HEK293 (cell line): ENCODE results near the gene F5.

Source experiments
- BCL6B ChIP-seq: fragments of 450-650 bp; formaldehyde crosslinking; IDR thresholded peaks from 2 replicates; pipeline ENCODE4 v1.5.1; 2017; ENCODE audit warnings: missing biosample characterization, missing genetic modification characterization
- HOXA7 ChIP-seq: sonication (generic); formaldehyde crosslinking; IDR thresholded peaks from 2 replicates; pipeline ENCODE4 v1.8.1; 2022; ENCODE audit warnings: missing genetic modification reagents, borderline replicate concordance
- INSM2 ChIP-seq: fragments of 450-650 bp; formaldehyde crosslinking; IDR thresholded peaks from 2 replicates; pipeline ENCODE4 v1.5.1; 2016; ENCODE audit warnings: missing biosample characterization, missing genetic modification characterization
- YY1 ChIP-seq: fragments of 450-650 bp; formaldehyde crosslinking; IDR thresholded peaks from 2 replicates; pipeline ENCODE4 v1.5.1; 2018; ENCODE audit warnings: missing biosample characterization, missing genetic modification characterization
- ZNF140 ChIP-seq: fragments of 450-650 bp; formaldehyde crosslinking; IDR thresholded peaks from 2 replicates; pipeline ENCODE4 v1.5.1; 2016; ENCODE audit warnings: missing biosample characterization, missing genetic modification characterization
- ZNF23 ChIP-seq: fragments of 450-650 bp; formaldehyde crosslinking; IDR thresholded peaks from 2 replicates; pipeline ENCODE4 v1.5.1; 2016; ENCODE audit warnings: missing biosample characterization, missing genetic modification characterization, borderline replicate concordance
- ZNF449 ChIP-seq: fragments of 450-650 bp; formaldehyde crosslinking; IDR thresholded peaks from 2 replicates; pipeline ENCODE4 v1.5.1; 2017; ENCODE audit warnings: missing biosample characterization, mild to moderate bottlenecking, missing genetic modification characterization, moderate library complexity
- ZNF48 ChIP-seq: fragments of 450-650 bp; formaldehyde crosslinking; IDR thresholded peaks from 2 replicates; pipeline ENCODE4 v1.5.1; 2016; ENCODE audit warnings: missing biosample characterization, missing genetic modification characterization
- ZSCAN18 ChIP-seq: fragments of 450-650 bp; formaldehyde crosslinking; IDR thresholded peaks from 2 replicates; pipeline ENCODE4 v1.5.1; 2016; ENCODE audit warnings: missing biosample characterization, missing genetic modification characterization

GRCh38 chr1:169473347-169473746 is 112.9 kb downstream of the F5 start:
- TF ChIP-seq ZSCAN18: no peak
- TF ChIP-seq ZNF449 (tag by site-specific recombination): no peak
- no peak for TF ChIP-seq ZNF23 (tag by site-specific recombination)
- no peak for TF ChIP-seq INSM2 (tag by site-specific recombination)
- TF ChIP-seq ZNF48 (tag by site-specific recombination): no peak
- TF ChIP-seq ZNF140 (tag by site-specific recombination): no peak
- no peak for TF ChIP-seq YY1 (tag by site-specific recombination)
- no peak for TF ChIP-seq BCL6B (tag by site-specific recombination)
- no peak for TF ChIP-seq HOXA7
